ENCODE data around the gene CACNA2D3. TPM values are rescaled to one million over a fixed set of nuclear protein-coding genes. Genes with fewer than 3 reads are reported as not detected.

CACNA2D3 gene
- total RNA-seq, 1 experiment from 2014 or later = 0.59 TPM

DNA sequence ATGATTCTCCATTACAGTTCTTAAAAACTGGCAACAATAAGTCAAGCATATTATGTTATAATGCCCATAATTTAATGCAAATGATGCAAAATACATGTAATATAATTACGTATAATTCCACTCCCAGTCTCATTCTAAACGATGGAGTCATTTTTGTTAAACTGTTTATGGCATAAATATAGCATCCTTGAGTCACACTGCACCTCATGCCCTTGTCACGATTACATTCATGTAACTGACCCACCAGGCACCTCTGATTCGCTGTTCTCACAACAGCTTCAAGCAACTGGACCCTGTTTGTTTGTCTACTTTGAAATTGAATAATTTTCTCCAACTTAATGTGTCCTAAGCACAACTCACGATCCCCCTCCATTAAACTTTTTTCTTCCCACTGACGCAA is 953.5 kb downstream of the CACNA2D3 start:
- intact Hi-C loops (cut with micrococcal nuclease; ENCODE audit: unreplicated experiment) = no loop called here
- no peak for DNase-seq
- H3K36me3 ChIP-seq (ENCODE audit: low read depth) = no peaks in the 10 kb centered on the region
- no peaks in the 10 kb centered on the region for H3F3A ChIP-seq (ENCODE audit: insufficient read depth, low read depth)
- no peaks in the 10 kb centered on the region for H3K9me2 ChIP-seq (ENCODE audit: insufficient read depth)
- no TSS peak for BruUV-seq (replicated peaks)
- H3K4me1 ChIP-seq (replicated peaks; ENCODE audit: insufficient read depth) = no peaks in the 10 kb centered on the region
- ChIA-PET POLR2A (ENCODE audit: unreplicated experiment) (no interaction called here), CTCF (interaction anchor here (0.5 kb wide), 1 partner anchor 55 kb away, joined by 3 read pairs; no protein-coding TSS in a partner anchor)
- no peak overlapping the region for H3K27ac ChIP-seq
- H3K27me3 ChIP-seq (ENCODE audit: insufficient read depth, low read depth) = no peaks in the 10 kb centered on the region
- H3K4me2 ChIP-seq = no peak overlapping the region
- no peaks in the 10 kb centered on the region for H3K9me3 ChIP-seq (ENCODE audit: insufficient read depth, low read depth)
- H3K79me2 ChIP-seq (ENCODE audit: low read depth) = no peaks in the 10 kb centered on the region
- no peak overlapping the region for H2AFZ ChIP-seq
- H3K4me3 ChIP-seq = no peak overlapping the region
- no peaks in the 10 kb centered on the region for H4K20me1 ChIP-seq (ENCODE audit: insufficient read depth)
- TF ChIP-seq, protein P1, sequence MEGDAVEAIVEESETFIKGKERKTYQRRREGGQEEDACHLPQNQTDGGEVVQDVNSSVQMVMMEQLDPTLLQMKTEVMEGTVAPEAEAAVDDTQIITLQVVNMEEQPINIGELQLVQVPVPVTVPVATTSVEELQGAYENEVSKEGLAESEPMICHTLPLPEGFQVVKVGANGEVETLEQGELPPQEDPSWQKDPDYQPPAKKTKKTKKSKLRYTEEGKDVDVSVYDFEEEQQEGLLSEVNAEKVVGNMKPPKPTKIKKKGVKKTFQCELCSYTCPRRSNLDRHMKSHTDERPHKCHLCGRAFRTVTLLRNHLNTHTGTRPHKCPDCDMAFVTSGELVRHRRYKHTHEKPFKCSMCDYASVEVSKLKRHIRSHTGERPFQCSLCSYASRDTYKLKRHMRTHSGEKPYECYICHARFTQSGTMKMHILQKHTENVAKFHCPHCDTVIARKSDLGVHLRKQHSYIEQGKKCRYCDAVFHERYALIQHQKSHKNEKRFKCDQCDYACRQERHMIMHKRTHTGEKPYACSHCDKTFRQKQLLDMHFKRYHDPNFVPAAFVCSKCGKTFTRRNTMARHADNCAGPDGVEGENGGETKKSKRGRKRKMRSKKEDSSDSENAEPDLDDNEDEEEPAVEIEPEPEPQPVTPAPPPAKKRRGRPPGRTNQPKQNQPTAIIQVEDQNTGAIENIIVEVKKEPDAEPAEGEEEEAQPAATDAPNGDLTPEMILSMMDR (conservative IDR thresholded peaks at IDR 0.05) = no peak
- TF ChIP-seq EZH2 (IDR thresholded peaks at IDR 0.05; ENCODE audit: low read depth) = no peak

GRCh38 chr3:55077726-55078125 is 955.4 kb downstream of the CACNA2D3 start:
- Histone ChIP-seq H3K4me2 (no peak overlapping the region), H4K20me1 (ENCODE audit: insufficient read depth) (no peaks in the 10 kb centered on the region), H3K27ac (no peak overlapping the region), H3K9me3 (ENCODE audit: insufficient read depth, low read depth) (no peaks in the 10 kb centered on the region), H3K27me3 (ENCODE audit: insufficient read depth, low read depth) (no peaks in the 10 kb centered on the region), H3K79me2 (ENCODE audit: low read depth) (no peaks in the 10 kb centered on the region), H3F3A (ENCODE audit: insufficient read depth, low read depth) (no peaks in the 10 kb centered on the region), H2AFZ (no peak overlapping the region), H3K36me3 (ENCODE audit: low read depth) (no peaks in the 10 kb centered on the region), H3K9me2 (ENCODE audit: insufficient read depth) (no peaks in the 10 kb centered on the region), H3K4me1 (replicated peaks; ENCODE audit: insufficient read depth) (no peaks in the 10 kb centered on the region), H3K4me3 (no peak overlapping the region)
- POLR2A ChIA-PET (ENCODE audit: unreplicated experiment) = no interaction called here
- TF ChIP-seq, protein P1 (conservative IDR thresholded peaks at IDR 0.05) = no peak
- no peak for TF ChIP-seq EZH2 (IDR thresholded peaks at IDR 0.05; ENCODE audit: low read depth)
- CTCF ChIA-PET = no interaction called here
- DNase-seq = no peak
- no TSS peak for BruUV-seq (replicated peaks)
- intact Hi-C loops (cut with micrococcal nuclease; ENCODE audit: unreplicated experiment) = no loop called here

DNA sequence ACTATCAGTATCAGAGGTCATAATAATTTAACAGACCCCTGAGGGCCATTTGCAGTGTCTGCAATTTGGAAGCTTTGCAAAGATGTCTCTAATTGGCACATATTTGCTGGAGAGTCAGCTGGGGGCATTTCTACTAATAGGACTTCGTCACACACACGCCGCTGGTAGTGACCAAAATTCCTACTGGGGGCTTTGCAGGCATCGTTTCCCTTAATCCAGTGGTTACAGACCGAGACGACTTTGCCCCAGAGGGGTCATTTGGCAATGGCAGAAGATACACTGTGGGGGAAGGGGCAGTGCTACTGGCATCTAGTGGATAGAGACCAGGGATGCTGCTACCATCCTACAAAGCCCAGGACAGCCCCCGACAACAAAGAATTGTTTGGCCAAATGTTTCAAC is 956.5 kb downstream of the CACNA2D3 start:
- Histone ChIP-seq H3K36me3 (ENCODE audit: low read depth) (no peaks in the 10 kb centered on the region), H3K4me3 (no peak overlapping the region), H3K9me3 (ENCODE audit: insufficient read depth, low read depth) (no peaks in the 10 kb centered on the region), H3K9me2 (ENCODE audit: insufficient read depth) (no peaks in the 10 kb centered on the region), H3K4me2 (no peak overlapping the region), H4K20me1 (ENCODE audit: insufficient read depth) (no peaks in the 10 kb centered on the region), H3F3A (ENCODE audit: insufficient read depth, low read depth) (no peaks in the 10 kb centered on the region), H3K4me1 (replicated peaks; ENCODE audit: insufficient read depth) (no peaks in the 10 kb centered on the region), H3K27me3 (ENCODE audit: insufficient read depth, low read depth) (no peaks in the 10 kb centered on the region), H3K79me2 (ENCODE audit: low read depth) (no peaks in the 10 kb centered on the region), H2AFZ (no peak overlapping the region), H3K27ac (no peak overlapping the region)
- ChIA-PET POLR2A (ENCODE audit: unreplicated experiment) (no interaction called here), CTCF (no interaction called here)
- TF ChIP-seq, protein P1 (conservative IDR thresholded peaks at IDR 0.05) = no peak
- TF ChIP-seq EZH2 (IDR thresholded peaks at IDR 0.05; ENCODE audit: low read depth) = no peak
- DNase-seq = no peak
- intact Hi-C loops (cut with micrococcal nuclease; ENCODE audit: unreplicated experiment) = no loop called here
- no TSS peak for BruUV-seq (replicated peaks)

All from PC-9 (cell line).